H54 (cell line): Measurements from ENCODE around the gene SLCO1A2.

Experiments
- DNase-seq: peaks from one replicate; pipeline ENCODE4 v3.0.0; 2011; ENCODE audit warnings: low spot score, mixed read lengths; ENCODE audit not compliant: insufficient read length
- FAIRE-seq: peaks from 3 replicates; lab custom pipeline; 2011; peaks lifted over from hg19 to GRCh38; lab: Jason Lieb, UNC
- POLR2A ChIP-seq: IDR thresholded peaks from 2 replicates; pipeline ENCODE4 v1.6.1; 2011; ENCODE audit warnings: low read depth, mild to moderate bottlenecking, low read length

SLCO1A2 gene

GRCh38 chr12:21296751-21297406 is 37.8 kb downstream of the SLCO1A2 start:
- DNase-seq = peak; percentile 1
- no peak for TF ChIP-seq POLR2A

GRCh38 chr12:21296348-21296747 is 38.4 kb downstream of the SLCO1A2 start:
- DNase-seq (no peak), FAIRE-seq (no peak)
- TF ChIP-seq POLR2A = no peak

More at GRCh38 chr12:21296751-21297406, 37.8 kb downstream of the SLCO1A2 start:
- peak; percentile 85 for FAIRE-seq

GRCh38 chr12:21294176-21294575 is 40.5 kb downstream of the SLCO1A2 start:
- TF ChIP-seq POLR2A = no peak
- no peak for FAIRE-seq

GRCh38 chr12:21292111-21292510 is 42.6 kb downstream of the SLCO1A2 start:
- no peak for TF ChIP-seq POLR2A
- DNase-seq (no peak), FAIRE-seq (no peak)

More at GRCh38 chr12:21294176-21294575, 40.5 kb downstream of the SLCO1A2 start:
- no peak for DNase-seq

- no peak for TF ChIP-seq POLR2A
- FAIRE-seq (no peak), DNase-seq (no peak)
Measured at GRCh38 chr12:21289698-21290097, 45.0 kb downstream of the SLCO1A2 start.

GRCh38 chr12:21276826-21277225 is 57.9 kb downstream of the SLCO1A2 start:
- no peak for FAIRE-seq
- no peak for DNase-seq
- TF ChIP-seq POLR2A = no peak

- no peak for DNase-seq
- FAIRE-seq = no peak
- TF ChIP-seq POLR2A = no peak
Measured at GRCh38 chr12:21265932-21266331, 68.8 kb downstream of the SLCO1A2 start.

GRCh38 chr12:21264232-21264631 is 70.5 kb downstream of the SLCO1A2 start:
- FAIRE-seq = no peak
- TF ChIP-seq POLR2A = no peak

GRCh38 chr12:21257172-21257571 is 77.5 kb downstream of the SLCO1A2 start:
- no peak for FAIRE-seq

More at GRCh38 chr12:21264232-21264631, 70.5 kb downstream of the SLCO1A2 start:
- no peak for DNase-seq

GRCh38 chr12:21252070-21252469 is 82.6 kb downstream of the SLCO1A2 start:
- FAIRE-seq (no peak), DNase-seq (no peak)
- no peak for TF ChIP-seq POLR2A

More at GRCh38 chr12:21257172-21257571, 77.5 kb downstream of the SLCO1A2 start:
- DNase-seq = no peak
- TF ChIP-seq POLR2A = no peak

- FAIRE-seq (peak; percentile 15), DNase-seq (no peak)
- TF ChIP-seq POLR2A = no peak
Measured at GRCh38 chr12:21248679-21249078, 86.0 kb downstream of the SLCO1A2 start.

- FAIRE-seq = peak; percentile 27
- TF ChIP-seq POLR2A = no peak
Measured at GRCh38 chr12:21239866-21240265, 94.9 kb downstream of the SLCO1A2 start.

GRCh38 chr12:21234395-21234794 is 100.3 kb downstream of the SLCO1A2 start:
- DNase-seq (no peak), FAIRE-seq (no peak)
- no peak for TF ChIP-seq POLR2A

More at GRCh38 chr12:21239866-21240265, 94.9 kb downstream of the SLCO1A2 start:
- DNase-seq = no peak

GRCh38 chr12:21223930-21224329 is 110.8 kb downstream of the SLCO1A2 start:
- no peak for FAIRE-seq
- no peak for TF ChIP-seq POLR2A
- no peak for DNase-seq

GRCh38 chr12:21221778-21222177 is 112.9 kb downstream of the SLCO1A2 start:
- TF ChIP-seq POLR2A = no peak
- DNase-seq = no peak
- FAIRE-seq = no peak

- FAIRE-seq = no peak
- DNase-seq = no peak
- TF ChIP-seq POLR2A = no peak
Measured at GRCh38 chr12:21221072-21221471, 113.6 kb downstream of the SLCO1A2 start.
